MG63 (cell line): ENCODE measurements around the gene ACTG1. TPM values are rescaled to one million over a fixed set of nuclear protein-coding genes. Genes with fewer than 3 reads are reported as not detected.

Experiments
- DNase-seq: peaks from one replicate; pipeline ENCODE4 v3.0.0-alpha.2; 2020
- H3K27me3 ChIP-seq: fragments of 250-450 bp; sonication (Bioruptor Pico); 2 replicates; pipeline ENCODE4 v1.5.1; 2020; ENCODE audit warnings: mild to moderate bottlenecking, moderate library complexity
- H3K36me3 ChIP-seq: fragments of 250-450 bp; sonication (Bioruptor Pico); 2 replicates; pipeline ENCODE4 v1.5.1; 2020; ENCODE audit warnings: mild to moderate bottlenecking, moderate library complexity
- H3K4me3 ChIP-seq: fragments of 250-450 bp; sonication (Bioruptor Pico); 2 replicates; pipeline ENCODE4 v1.5.1; 2020; ENCODE audit warnings: mild to moderate bottlenecking, moderate library complexity
- H3K9me3 ChIP-seq: fragments of 250-450 bp; sonication (Bioruptor Pico); 2 replicates; pipeline ENCODE4 v1.5.1; 2020; ENCODE audit warnings: mild to moderate bottlenecking, moderate library complexity
- total RNA-seq: library from RNA; depleted of rRNA; stranded (reverse); fragments of >200 nt; shearing (Covaris generic); gene quantifications from 2 replicates; pipeline ENCODE4 v1.2.3, GENCODE V29; 2014; ENCODE audit warnings: low replicate concordance; rRNA removed

The ACTG1 gene
- 5,061 and 6,321 TPM in 2 replicates for total RNA-seq

DNA sequence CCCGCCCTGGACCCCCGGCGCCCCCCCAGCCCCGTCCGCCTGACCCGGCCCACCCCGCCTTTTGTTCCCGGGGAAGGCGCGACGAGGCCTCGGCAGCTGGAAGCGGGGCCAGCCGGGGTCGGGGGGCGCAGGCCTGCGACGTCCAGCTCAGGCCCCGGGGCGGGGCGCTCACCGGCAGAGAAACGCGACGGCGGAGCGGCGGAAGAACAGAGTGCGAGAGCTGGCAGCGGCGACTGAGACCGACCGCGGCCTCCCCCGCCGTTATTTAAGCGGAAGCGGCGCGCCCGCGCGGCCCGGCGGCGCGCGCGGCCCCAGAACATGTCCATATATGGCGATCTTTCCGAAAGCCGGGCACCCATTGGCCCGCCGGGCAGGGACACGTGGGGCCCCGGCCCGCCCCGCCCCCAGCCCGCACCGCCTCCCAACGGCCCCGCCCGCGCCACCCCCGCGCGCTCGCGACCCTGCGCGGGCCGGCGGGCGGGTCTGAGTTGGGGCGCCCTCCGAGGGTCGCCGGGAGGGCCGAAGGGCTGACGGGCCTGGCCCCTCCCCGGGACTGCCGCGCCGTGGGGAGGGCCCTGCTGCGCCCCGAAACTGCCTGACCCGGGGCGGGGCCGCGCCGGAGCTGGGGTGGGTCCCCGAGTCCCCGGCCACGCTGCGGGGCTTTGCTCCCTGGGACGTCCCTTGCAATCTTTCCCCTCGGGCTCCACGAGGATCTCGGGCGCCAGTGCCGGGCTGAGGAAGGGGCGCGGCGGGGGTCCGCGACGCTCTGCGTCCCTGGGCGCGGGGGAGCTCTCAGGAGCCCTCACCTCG lies at the start of gene ACTG1:
TSS of gene ACTG1 (minus strand) at position 238 of the 810 bp plus-strand sequence. CDS start 445 bp downstream, outside the sequence.
- DNase-seq: peak; percentile 96
- H3K27me3 ChIP-seq: no peaks in the 10 kb centered on the region
- H3K4me3 ChIP-seq: peak within 1 kb of the TSS; percentile 95
- H3K36me3 ChIP-seq: peaks cover 59% of the 10 kb centered on the region
- H3K9me3 ChIP-seq: no peaks in the 10 kb centered on the region

DNA sequence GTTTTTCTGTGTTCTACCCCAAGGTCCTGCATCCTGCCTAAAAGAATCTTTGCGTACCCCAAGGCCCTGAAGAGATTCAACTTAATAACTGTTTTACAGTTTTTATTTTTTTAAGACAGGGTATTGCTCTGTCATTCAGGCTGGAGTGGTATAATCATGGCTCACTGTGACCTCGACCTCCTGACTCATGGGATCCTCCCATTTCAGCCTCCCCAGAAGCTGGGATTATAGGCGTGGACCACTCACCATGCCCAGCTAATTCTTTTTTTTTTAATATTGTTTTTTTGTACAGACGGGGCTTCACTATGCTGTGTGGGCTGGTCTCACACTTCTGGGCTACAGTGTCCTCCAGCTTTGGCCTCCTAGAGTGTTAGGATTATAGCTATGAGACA lies 48.9 kb upstream of the ACTG1 start:
- peaks cover 97% of the 10 kb centered on the region for H3K36me3 ChIP-seq
- H3K9me3 ChIP-seq: no peaks in the 10 kb centered on the region
- H3K4me3 ChIP-seq: no peak overlapping the region
- H3K27me3 ChIP-seq: no peaks in the 10 kb centered on the region
- DNase-seq: peak; percentile 73

DNA sequence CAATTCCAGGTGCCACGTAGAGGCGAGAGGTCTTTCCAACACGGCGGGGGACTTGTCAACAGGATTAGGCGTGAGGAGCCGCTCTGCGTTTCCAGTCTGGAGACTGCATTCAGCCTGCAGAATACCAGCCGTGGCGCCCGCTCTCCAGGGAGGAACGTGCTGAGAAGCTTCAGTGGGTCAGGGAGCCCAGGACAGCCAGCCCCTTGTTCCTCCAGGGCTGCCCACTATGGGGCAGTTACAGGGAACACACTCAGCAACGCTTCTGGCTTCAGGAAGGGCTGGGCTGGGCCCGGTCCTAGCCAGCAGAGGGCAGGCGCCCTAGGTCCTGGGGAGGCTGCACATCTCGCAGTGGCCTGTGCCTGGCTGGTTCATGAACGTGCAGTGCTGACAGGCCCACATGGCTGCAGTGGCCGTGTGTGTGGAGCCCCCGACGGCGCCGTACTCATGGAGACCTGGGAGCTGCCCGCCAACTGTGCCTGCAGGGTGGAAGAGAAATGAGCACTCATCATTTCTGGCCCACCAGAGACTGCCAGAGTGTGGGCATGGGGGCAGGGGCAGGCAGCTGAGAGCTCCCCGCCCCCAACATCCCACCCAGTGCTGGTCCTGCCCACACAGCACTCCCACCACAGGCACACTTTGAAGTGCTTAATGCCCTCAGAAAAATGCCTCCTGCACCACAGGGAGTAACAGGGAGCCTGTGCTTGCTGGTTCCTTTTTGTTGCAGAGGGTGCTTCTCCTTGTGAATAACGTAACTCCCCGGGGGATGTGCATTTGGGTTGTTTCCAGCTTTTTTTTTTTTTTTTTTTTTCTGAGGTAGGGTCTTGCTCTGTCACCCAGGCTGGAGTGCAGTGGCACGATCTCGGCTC lies 46.6 kb upstream of the ACTG1 start:
- DNase-seq: peak; percentile 38
- Histone ChIP-seq H3K4me3 (no peak overlapping the region), H3K36me3 (peaks cover 87% of the 10 kb centered on the region), H3K27me3 (no peaks in the 10 kb centered on the region), H3K9me3 (no peaks in the 10 kb centered on the region)

DNA sequence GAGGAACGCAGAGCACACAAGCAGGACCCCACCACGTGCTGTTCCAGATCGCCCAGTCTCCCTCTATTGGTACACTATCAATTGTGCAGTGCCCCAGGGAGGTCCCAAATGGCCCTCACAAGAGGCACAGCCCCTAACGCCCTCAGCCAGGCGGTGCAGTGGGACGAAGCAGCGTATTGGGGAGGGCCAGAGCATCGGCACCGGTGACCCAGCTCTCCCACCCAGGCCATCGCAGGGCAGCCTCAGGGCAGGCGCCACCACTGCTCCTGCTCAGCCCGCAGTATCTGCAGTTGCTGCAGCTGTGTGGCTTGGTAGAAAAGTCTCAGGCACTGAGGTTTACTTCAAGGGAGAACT lies 45.5 kb upstream of the ACTG1 start:
- peaks cover 76% of the 10 kb centered on the region for H3K36me3 ChIP-seq
- no peak overlapping the region for H3K4me3 ChIP-seq
- H3K27me3 ChIP-seq: no peaks in the 10 kb centered on the region
- DNase-seq: no peak
- H3K9me3 ChIP-seq: no peaks in the 10 kb centered on the region

DNA sequence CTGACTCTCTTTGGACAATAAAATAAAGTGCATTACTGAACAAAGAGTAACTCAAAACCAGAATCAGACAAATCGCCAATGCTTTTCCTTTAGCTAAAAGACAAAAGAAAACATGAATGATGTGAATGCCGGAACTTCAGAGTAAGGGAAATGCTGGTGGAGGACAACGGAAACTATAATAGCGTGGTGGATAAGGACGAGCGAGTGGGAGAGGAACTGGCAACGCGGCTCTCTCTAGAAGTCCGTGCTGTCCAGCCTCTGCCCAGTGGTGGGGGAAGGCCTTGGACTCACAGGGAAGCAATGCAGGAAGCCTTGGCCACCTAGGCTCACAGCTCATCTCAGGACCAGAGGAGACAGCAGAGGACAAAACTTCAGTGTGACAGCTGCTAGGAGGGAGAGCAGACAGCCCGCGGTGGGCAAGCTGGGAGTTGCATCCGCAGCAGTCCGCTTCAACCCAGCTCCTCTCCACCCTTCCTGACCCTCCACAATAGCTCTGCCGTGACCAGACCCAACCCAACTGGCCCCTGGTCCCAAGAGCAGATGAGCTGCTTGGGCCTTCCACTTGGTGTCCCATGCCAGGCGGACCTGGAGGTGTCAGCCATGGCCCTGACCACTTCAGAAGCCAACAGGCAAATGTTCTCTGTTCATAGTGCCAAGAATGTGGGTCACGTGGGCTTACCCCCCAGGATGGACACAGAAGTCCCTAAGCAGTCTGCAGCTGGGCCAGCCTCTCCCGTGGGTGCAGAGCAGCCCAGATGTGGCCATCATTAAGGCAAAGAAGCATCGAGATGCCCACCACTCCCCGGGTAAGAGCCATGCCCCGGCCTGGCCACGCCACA lies 44.9 kb upstream of the ACTG1 start:
- no peak overlapping the region for H3K4me3 ChIP-seq
- H3K27me3 ChIP-seq: no peaks in the 10 kb centered on the region
- no peak for DNase-seq
- no peaks in the 10 kb centered on the region for H3K9me3 ChIP-seq
- peaks cover 70% of the 10 kb centered on the region for H3K36me3 ChIP-seq

DNA sequence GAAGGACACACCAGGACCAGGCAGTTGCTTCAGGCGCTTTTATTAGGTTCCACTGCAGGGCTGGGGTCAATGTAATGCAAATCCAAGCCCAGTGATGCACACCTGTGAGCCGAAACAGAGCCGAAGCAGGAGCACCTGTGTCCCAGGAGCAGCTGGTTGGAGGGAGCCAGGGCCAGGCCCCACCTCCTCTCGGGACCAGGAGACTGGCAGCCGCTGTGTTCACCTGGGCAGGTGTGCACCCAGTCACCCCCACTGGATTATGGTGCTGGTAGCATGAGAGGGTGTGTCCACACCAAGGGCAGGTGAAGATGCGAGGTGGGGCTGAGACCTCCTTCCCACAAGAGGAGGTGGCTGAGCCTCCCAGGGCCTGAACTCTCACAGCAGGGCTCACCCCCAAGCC lies 44.3 kb upstream of the ACTG1 start:
- H3K4me3 ChIP-seq: no peak overlapping the region
- H3K36me3 ChIP-seq: peaks cover 64% of the 10 kb centered on the region
- DNase-seq: no peak
- H3K27me3 ChIP-seq: no peaks in the 10 kb centered on the region
- no peaks in the 10 kb centered on the region for H3K9me3 ChIP-seq

DNA sequence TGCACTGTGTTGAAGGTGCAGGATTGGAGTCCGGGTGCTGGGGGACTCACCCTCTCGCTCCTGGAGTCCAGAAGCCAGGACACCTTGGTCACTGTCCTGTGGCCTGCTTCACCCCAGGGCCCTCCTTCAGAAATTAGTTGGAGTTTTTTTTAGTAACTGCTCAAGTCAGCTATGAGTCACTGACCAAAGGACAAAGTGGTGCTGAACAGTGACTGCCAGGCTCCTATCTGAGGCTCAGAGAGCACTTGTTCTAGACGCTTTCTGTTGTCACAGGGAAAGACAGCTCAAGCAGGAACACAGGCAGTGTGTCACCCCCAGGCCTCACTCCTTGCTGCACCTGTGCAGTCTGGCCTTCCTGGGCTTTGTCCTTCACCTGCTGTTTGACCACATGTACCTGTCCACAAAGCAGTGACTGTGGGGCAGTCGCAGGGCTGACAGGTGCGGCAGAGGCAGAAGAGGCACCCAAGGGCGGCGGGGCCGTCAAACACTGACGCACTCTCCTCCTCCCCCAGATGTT lies 43.6 kb upstream of the ACTG1 start:
- Histone ChIP-seq H3K27me3 (no peaks in the 10 kb centered on the region), H3K36me3 (peaks cover 64% of the 10 kb centered on the region), H3K9me3 (no peaks in the 10 kb centered on the region), H3K4me3 (no peak overlapping the region)
- DNase-seq: no peak

DNA sequence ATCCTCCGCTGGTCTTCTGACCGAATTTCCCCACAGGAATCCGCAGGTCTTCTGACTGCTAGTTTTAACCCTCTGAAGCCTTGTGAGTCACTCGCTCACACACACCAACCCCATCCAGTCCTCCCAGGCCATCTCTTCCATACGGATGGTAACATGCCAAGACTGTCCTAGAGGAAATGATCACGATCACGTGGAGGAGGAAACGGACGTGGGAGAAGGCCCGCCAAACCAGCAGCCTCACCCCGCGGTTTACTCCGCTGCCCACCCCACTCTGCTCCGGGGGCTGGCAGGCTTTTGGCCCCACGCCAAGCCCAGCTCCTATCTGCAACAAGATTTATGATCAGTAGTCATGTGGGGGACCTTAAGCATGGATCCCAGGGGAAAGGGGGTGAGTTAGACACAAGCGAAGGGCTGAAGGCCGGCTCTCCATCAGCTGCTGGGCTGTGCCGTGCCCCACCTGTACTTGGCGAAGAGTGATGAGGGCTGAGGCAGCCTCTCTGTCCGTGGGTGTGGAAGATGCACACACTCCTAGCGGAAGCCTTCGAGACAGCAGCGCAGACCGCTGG lies 41.1 kb upstream of the ACTG1 start:
- peak; percentile 86 for DNase-seq
- Histone ChIP-seq H3K27me3 (no peaks in the 10 kb centered on the region), H3K36me3 (peaks cover 63% of the 10 kb centered on the region), H3K4me3 (peak overlapping the region; percentile 96), H3K9me3 (no peaks in the 10 kb centered on the region)

DNA sequence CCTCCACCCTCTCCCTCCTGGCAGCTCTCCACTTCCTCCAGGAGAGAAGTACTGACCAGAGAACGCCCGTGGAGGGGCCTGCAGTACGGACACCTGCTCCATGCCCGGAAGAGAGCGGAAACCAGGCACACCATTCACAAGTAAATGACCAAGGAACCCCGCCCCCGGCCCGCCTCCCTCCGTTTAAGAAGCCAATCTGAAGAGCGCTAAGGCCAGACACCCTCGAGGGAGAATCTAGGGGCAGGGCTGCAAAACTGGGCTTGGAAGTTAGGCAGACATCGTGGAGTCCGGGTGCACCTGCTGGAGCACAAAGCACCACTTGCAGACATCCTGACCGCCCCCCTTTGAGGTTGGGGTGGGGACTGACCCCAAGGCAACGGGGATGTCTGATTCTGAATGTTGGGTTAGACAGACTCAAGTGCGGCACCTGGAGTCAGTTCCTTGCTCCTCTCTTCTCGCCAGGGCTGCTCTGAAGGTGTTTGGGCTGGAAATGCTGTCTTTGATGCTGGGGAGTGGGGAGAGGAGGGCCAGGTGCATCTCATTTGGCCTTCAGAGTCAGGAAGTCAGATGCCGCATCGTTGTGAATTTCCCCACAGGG lies 40.5 kb upstream of the ACTG1 start:
- Histone ChIP-seq H3K27me3 (no peaks in the 10 kb centered on the region), H3K9me3 (no peaks in the 10 kb centered on the region), H3K36me3 (peaks cover 63% of the 10 kb centered on the region), H3K4me3 (peak overlapping the region; percentile 96)
- peak; percentile 80 for DNase-seq

DNA sequence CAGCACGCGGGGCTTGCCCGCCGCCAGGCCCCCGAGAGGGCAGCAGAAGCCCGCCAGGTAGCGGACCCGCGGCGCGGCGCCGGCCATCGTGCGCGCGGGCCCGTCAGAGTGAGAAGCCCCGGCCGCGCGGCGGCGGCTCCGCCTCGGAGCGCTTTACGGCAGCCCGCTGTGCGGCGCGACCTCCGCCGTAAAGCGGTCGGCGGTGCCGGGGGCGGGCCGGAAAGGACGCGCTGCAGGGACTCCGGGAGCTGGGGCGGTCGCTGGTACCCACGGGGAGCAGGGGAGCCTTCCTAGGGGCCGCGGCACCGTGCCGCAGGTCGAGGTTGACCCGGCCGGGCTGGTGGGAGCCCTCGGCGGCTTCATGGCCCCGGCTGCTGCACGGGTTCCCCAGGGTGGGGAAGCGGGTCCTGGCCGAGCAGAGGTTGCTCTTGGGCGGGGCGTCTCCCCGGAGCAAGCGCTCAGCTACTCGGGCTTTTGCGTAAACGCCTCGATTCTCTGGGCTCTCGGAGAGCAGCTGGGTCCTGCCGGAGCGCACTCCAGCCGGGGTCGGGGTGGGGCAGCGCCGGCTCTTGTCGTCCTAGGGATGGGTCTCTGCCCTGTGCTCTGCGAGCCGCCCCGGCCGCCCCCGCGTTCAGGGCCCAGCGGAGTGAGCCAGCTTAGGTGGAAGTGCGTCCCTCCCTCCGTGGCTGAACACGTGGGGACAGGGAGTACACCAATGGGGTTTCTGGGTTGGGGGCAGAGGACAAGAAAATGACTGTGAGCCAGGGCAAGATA lies 39.8 kb upstream of the ACTG1 start, which contains the start of gene FAAP100:
TSS of gene FAAP100 (minus strand) at position 110 of the 774 bp plus-strand sequence. CDS start at position 87, 23 bp downstream.
- Histone ChIP-seq H3K4me3 (peak within 1 kb of the TSS; percentile 96), H3K36me3 (peaks cover 62% of the 10 kb centered on the region), H3K9me3 (no peaks in the 10 kb centered on the region), H3K27me3 (no peaks in the 10 kb centered on the region)
- DNase-seq: peak; percentile 84

DNA sequence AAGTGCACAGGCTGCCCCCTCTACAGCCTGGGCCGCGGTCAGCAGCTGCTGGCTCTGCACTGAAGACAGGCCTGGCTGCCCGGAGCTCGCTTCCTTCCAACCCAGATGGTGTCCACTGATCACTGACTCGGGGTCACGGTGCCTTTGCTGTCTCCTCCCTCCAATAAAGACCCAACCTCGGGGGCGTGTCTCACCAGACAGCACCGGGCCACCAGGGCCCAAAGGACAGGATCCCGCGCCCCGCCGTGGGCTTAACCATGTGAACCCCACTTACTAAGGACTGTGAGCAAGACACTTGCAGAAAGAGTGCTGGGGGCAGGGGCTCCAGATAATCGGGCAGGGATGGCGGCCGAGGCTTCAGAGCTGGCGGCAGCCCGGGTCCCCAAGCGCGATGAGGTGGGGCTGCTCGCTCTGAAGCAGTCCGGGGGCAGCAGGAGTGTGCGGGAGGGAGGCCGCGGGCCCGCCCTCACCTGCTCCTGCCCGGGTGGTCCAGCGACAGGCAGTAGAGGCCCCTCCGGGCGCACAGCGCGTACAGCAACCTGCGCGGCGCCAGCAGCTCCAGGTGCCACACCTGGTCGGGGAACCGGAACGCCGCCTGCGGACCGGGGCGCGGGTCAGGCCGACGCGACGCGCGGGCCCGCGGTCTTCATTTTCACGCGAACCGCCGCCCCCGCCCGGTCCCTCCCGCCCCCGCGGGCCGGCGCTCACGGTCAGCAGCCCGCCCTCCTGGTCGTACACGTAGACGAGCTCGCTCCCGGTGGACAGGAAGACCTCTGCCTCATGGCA lies 39.1 kb upstream of the ACTG1 start:
- DNase-seq: peak; percentile 45
- Histone ChIP-seq H3K27me3 (no peaks in the 10 kb centered on the region), H3K36me3 (peaks cover 62% of the 10 kb centered on the region), H3K4me3 (peak overlapping the region; percentile 96), H3K9me3 (no peaks in the 10 kb centered on the region)

DNA sequence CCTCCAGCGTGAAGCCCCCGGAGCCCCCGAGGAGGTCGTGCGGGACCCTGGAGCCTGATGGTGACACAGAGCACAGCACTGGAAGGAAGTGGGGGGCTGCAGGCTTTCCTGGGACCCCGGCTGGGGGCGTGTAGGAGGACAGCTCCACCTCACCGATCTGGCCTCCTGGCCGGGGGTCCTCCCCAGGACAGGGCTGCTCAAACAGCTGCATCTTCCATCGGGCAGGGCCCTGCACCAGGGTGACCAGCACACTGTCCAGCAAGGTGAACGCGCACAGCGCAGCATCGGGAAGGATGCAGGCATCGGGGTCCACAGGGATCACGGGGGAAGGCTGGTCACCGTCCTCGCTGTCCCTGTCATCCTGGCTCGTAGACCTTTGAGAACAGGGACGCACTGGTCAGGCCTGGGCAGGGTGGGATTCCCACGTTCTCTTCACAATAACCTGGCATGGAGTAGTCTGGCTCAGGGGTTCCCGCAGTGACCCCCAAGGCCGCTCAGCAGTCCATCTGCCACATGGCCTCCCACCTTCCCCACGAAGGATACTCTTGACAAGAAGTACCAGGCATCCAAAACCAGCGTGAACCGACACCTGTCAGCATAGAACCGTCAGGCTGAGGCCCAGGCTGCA lies 38.3 kb upstream of the ACTG1 start:
- Histone ChIP-seq H3K9me3 (no peaks in the 10 kb centered on the region), H3K4me3 (peak overlapping the region; percentile 96), H3K27me3 (no peaks in the 10 kb centered on the region), H3K36me3 (peaks cover 63% of the 10 kb centered on the region)
- no peak for DNase-seq

DNA sequence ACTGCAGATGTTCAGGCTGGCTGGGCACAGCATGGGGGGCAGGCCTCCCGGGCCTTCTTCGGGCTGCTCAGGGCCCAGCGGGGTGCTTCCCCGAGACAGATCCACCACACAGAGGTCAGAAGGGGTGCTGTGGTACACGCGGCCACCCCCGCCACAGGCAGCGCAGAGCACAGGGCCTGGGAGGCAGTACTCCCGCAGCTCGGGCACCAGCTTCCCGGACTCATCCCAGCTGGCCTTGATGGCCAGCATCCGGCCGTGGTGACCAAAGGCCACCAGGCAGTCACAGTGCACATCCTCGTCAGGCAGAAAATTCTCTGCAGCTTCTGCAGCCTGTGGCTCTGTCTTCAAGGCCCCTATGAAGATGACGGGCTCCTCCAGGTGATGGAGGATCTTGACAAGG lies 37.7 kb upstream of the ACTG1 start:
- Histone ChIP-seq H3K36me3 (peaks cover 63% of the 10 kb centered on the region), H3K4me3 (no peak overlapping the region), H3K9me3 (no peaks in the 10 kb centered on the region), H3K27me3 (no peaks in the 10 kb centered on the region)
- no peak for DNase-seq

DNA sequence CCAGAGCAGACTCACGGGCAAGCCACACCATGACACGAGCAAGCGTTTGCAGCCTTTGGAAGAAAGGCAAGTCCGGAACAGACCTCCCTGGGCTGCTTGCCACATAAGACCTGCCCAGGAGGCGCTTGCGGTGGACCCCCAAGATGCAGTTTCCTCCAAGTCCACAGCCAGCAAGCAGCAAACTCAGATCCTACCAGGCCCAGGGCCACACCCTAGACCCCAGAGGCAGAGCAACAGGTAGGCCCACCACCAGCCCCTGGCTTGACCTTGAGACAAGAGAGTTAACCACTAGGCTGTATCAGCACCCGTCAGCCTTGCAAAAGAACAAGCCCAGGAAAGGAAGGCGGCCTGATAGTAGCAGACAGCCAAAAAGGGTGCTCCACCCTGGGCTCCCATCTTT lies 37.2 kb upstream of the ACTG1 start:
- Histone ChIP-seq H3K36me3 (peaks cover 65% of the 10 kb centered on the region), H3K27me3 (no peaks in the 10 kb centered on the region), H3K9me3 (no peaks in the 10 kb centered on the region), H3K4me3 (no peak overlapping the region)
- no peak for DNase-seq
